ENCODE results near the gene ZNF443.

DNA sequence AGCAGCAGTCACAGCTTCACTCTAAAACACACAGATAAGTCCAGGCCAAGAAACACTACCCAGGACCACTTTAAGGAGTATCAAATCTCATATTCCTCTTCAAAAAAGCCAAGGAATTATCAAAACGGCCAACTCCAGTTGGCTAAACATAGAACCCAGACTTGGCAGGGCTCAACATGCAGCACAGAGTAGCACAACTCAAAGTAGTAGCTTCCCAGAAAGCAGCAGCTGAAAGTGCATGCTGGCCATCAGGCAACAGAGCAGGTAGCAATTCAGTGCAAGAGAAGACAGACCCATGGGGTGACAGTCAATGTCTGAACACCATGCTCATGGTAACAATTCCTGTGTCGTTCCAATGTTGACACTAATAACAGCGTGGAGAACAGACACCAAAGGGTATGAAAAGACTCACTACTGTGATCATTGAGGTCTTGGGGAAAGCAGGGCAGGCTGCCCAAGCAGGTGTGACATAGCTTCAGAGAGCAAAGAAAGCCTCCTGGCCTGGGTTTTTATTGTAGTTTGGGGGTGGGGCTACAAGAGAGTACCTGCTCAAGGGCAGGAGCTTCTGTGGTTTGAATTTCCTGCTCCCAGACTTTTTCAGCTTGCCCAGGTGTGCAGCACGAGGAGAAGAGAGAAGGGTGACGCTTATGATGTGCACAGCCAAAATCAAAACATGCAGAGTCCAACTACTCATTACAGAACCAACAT lies 37.6 kb upstream of the ZNF443 start:
- TF ChIP-seq, protein P1, sequence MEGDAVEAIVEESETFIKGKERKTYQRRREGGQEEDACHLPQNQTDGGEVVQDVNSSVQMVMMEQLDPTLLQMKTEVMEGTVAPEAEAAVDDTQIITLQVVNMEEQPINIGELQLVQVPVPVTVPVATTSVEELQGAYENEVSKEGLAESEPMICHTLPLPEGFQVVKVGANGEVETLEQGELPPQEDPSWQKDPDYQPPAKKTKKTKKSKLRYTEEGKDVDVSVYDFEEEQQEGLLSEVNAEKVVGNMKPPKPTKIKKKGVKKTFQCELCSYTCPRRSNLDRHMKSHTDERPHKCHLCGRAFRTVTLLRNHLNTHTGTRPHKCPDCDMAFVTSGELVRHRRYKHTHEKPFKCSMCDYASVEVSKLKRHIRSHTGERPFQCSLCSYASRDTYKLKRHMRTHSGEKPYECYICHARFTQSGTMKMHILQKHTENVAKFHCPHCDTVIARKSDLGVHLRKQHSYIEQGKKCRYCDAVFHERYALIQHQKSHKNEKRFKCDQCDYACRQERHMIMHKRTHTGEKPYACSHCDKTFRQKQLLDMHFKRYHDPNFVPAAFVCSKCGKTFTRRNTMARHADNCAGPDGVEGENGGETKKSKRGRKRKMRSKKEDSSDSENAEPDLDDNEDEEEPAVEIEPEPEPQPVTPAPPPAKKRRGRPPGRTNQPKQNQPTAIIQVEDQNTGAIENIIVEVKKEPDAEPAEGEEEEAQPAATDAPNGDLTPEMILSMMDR (IDR thresholded peaks at IDR 0.05), result no peak
- no peak for TF ChIP-seq EZH2 (IDR thresholded peaks at IDR 0.05)
- no peak for TF ChIP-seq EZH2phosphoT487 (IDR thresholded peaks at IDR 0.05)
